ENCODE data around the gene KCNT2. TPM values are rescaled to one million over a fixed set of nuclear protein-coding genes. Genes with fewer than 3 reads are reported as not detected.

KCNT2 gene
- total and polyA plus RNA-seq, 10 of the 15 experiments (the other 5 are each of a cell fraction or from before 2014, with no cell fraction given) = not detected

DNA sequence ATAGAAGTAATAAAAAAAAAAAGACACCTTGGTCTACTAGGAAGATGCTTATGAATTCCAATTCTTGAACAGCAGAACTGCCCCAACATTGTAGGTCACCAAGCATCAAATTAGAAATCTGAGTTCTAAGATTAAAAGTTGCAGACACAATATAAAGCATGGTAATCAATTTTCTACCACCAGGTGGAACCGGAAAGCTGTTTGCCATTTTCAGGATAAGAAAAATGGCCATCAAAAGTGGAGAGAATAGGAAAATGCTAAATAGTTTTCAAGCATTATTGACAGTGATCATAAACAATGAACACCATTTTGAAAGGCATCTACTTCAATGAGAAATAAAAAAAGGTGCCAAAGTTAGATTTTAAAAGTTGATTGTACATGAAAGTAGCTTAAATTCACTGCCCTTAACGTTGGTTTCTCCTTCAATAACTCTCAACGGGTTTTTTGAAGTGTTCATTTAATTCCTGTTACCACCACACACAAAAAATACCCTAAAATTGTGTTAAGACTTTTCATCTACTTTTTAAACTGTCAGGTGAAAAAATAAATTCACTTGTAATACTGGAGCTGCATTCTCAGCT is 252.9 kb downstream of the KCNT2 start:
- Histone ChIP-seq H2AFZ (ENCODE audit: control insufficient read depth, low read depth, low read length) (no peak overlapping the region), H3K4me3 (no peak overlapping the region), H3K4me1 (ENCODE audit: control insufficient read depth, insufficient read depth, low read length) (no peaks in the 10 kb centered on the region), H4K20me1 (ENCODE audit: control insufficient read depth, insufficient read depth) (no peaks in the 10 kb centered on the region), H3K4me2 (ENCODE audit: control insufficient read depth, insufficient read depth) (no peak overlapping the region), H3K79me2 (ENCODE audit: control insufficient read depth, insufficient read depth, low read length) (no peaks in the 10 kb centered on the region), H3K27ac (ENCODE audit: control insufficient read depth, insufficient read depth) (no peak overlapping the region), H3K36me3 (ENCODE audit: control insufficient read depth in 2 of 2, insufficient read depth in 2 of 2, low read length in 1 of 2) (no peaks in the 10 kb centered on the region), H3K9me3 (replicated peaks; ENCODE audit: control insufficient read depth, insufficient read depth, low read length) (no peaks in the 10 kb centered on the region), H3K27me3 (replicated peaks in 1 of 2; ENCODE audit: control insufficient read depth in 2 of 2, insufficient read depth in 2 of 2, low read length in 1 of 2) (no peaks in the 10 kb centered on the region), H3K9ac (ENCODE audit: control insufficient read depth, insufficient read depth, low read length) (no peak overlapping the region)
- intact Hi-C loops (cut with micrococcal nuclease; ENCODE audit: unreplicated experiment) (loop anchor here (10.0 kb wide), 1 partner anchor 310 kb away; no protein-coding TSS in a partner anchor), in situ Hi-C loops (cut with MboI) (no loop called here)
- ChIA-PET RAD21 (ENCODE audit: unreplicated experiment) (interaction anchor here (1.4 kb wide), 1 partner anchor 18 kb away, joined by 4 read pairs; no protein-coding TSS in a partner anchor), CTCF (interaction anchor here (0.5 to 1.0 kb wide), 4 partner anchors 11 to 306 kb away, joined by 3 to 4 read pairs (median 3); no protein-coding TSS in a partner anchor), SMC1A (ENCODE audit: uncharacterized antibody, unreplicated experiment) (interaction anchor here (1.0 to 2.1 kb wide), 2 partner anchors 11 to 306 kb away, joined by 3 to 7 read pairs; no protein-coding TSS in a partner anchor), POLR2A (no interaction called here)
- no peak for FAIRE-seq
- 18% methylated on average over 3 of the region's 3 CpGs for WGBS (ENCODE audit: insufficient coverage, insufficient replicate concordance, low lambda C conversion rate, missing lambda C conversion rate)
- TF ChIP-seq, protein P1, sequence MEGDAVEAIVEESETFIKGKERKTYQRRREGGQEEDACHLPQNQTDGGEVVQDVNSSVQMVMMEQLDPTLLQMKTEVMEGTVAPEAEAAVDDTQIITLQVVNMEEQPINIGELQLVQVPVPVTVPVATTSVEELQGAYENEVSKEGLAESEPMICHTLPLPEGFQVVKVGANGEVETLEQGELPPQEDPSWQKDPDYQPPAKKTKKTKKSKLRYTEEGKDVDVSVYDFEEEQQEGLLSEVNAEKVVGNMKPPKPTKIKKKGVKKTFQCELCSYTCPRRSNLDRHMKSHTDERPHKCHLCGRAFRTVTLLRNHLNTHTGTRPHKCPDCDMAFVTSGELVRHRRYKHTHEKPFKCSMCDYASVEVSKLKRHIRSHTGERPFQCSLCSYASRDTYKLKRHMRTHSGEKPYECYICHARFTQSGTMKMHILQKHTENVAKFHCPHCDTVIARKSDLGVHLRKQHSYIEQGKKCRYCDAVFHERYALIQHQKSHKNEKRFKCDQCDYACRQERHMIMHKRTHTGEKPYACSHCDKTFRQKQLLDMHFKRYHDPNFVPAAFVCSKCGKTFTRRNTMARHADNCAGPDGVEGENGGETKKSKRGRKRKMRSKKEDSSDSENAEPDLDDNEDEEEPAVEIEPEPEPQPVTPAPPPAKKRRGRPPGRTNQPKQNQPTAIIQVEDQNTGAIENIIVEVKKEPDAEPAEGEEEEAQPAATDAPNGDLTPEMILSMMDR (IDR thresholded peaks at IDR 0.05 in 2 of 3, conservative IDR thresholded peaks at IDR 0.05 in 1 of 3; ENCODE audit: control insufficient read depth in 2 of 3, extremely low read depth in 1 of 3, insufficient read depth in 1 of 3, low read depth in 3 of 3, low read length in 3 of 3) = 0 out of 6 replicates have a peak, but pooled peaks of 1 of the 3 experiments have one; percentile 4
- TF ChIP-seq, protein P2, sequence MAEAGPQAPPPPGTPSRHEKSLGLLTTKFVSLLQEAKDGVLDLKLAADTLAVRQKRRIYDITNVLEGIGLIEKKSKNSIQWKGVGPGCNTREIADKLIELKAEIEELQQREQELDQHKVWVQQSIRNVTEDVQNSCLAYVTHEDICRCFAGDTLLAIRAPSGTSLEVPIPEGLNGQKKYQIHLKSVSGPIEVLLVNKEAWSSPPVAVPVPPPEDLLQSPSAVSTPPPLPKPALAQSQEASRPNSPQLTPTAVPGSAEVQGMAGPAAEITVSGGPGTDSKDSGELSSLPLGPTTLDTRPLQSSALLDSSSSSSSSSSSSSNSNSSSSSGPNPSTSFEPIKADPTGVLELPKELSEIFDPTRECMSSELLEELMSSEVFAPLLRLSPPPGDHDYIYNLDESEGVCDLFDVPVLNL (IDR thresholded peaks at IDR 0.05; ENCODE audit: low read depth, low read length) = no peak
- no peak for DNase-seq (ENCODE audit: low read depth, low spot score)
- BruUV-seq (replicated peaks) = no TSS peak
- ATAC-seq = no peak

Data from GM12878 (cell line).